Cardiac fibroblast (primary cell): ENCODE data around the gene EVA1A.

Experiments used
- DNase-seq, 2 donors: peaks; one replicate each; pipeline versions ENCODE4 v3.0.0 to v3.0.0-alpha.2; 2010; ENCODE audit warnings: low read depth in 2 of 2
- H3K4me3 ChIP-seq, 2 donors: replicated peaks in 1 of 2; 1 replicate in 1 of 2; 2 replicates in 1 of 2; pipeline ENCODE4 v1.5.1; 2011; ENCODE audit warnings: low read depth in 2 of 2, low read length in 2 of 2, mild to moderate bottlenecking in 2 of 2, moderate library complexity in 1 of 2
- TF ChIP-seq, protein P1 (sequence below): IDR thresholded peaks from one replicate; pipeline ENCODE4 v1.5.1; 2011; ENCODE audit warnings: low read depth, mild to moderate bottlenecking, low read length, inconsistent platforms

EVA1A gene

DNA sequence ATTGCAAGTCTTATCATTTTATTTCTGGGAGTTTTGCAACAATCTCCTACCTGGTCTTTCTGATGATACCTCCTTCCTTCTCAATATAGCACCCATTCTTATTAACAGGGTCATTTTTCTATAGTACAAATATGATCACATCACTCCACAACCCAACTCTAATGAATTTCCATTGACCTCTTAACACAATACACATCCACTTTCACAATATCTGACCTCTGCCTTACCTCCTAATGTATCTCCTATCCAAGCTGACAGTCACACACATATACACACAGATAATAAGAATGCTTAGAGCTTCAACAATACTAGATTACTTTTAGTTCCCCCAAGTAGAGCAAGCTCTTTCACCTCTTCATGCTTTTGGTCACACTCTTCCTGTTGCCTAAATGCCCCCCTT is 40.9 kb downstream of the EVA1A start:
- H3K4me3 ChIP-seq: no peak overlapping the region
- TF ChIP-seq, protein P1, sequence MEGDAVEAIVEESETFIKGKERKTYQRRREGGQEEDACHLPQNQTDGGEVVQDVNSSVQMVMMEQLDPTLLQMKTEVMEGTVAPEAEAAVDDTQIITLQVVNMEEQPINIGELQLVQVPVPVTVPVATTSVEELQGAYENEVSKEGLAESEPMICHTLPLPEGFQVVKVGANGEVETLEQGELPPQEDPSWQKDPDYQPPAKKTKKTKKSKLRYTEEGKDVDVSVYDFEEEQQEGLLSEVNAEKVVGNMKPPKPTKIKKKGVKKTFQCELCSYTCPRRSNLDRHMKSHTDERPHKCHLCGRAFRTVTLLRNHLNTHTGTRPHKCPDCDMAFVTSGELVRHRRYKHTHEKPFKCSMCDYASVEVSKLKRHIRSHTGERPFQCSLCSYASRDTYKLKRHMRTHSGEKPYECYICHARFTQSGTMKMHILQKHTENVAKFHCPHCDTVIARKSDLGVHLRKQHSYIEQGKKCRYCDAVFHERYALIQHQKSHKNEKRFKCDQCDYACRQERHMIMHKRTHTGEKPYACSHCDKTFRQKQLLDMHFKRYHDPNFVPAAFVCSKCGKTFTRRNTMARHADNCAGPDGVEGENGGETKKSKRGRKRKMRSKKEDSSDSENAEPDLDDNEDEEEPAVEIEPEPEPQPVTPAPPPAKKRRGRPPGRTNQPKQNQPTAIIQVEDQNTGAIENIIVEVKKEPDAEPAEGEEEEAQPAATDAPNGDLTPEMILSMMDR: no peak
- DNase-seq: no peak

DNA sequence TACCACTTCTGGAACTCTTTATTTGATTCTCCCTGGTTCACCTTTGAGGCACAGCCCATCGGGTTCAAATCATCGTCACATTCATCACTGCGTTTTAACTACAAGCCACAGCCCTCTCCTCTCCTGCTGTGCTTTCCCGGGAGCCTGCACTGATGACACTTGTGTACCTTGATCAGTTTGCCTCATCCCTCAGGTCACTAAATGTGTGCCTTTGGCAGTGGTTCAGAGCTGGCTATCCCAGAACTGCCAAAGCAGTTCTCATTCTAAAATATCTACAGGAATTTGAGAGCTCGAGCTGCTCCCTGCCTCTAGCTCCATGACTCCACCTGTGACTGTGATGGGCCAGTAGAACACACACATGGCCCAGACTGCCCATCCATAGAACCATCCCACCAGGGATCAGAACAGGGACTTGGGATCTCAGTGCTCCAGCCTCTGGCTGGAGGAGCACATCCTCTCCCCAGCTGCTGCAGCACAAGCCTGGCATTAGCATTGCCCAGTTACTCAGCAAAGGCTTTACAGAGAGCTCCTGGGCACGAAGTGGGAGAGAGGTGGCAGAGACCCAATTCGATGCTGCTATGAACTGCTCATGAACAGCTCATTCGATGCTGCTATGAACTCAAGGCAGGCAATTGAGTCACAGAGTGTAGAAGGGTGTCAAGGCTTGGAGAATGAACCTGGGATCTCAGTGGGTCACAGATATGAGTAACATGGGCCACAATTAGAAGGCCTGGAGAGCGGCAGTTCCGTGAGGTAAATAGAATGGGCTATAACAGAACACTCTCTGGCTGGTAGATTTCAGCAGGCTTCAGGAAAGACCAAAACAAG is 41.9 kb downstream of the EVA1A start:
- DNase-seq: no peak
- H3K4me3 ChIP-seq: no peak overlapping the region
- TF ChIP-seq, protein P1: no peak

DNA sequence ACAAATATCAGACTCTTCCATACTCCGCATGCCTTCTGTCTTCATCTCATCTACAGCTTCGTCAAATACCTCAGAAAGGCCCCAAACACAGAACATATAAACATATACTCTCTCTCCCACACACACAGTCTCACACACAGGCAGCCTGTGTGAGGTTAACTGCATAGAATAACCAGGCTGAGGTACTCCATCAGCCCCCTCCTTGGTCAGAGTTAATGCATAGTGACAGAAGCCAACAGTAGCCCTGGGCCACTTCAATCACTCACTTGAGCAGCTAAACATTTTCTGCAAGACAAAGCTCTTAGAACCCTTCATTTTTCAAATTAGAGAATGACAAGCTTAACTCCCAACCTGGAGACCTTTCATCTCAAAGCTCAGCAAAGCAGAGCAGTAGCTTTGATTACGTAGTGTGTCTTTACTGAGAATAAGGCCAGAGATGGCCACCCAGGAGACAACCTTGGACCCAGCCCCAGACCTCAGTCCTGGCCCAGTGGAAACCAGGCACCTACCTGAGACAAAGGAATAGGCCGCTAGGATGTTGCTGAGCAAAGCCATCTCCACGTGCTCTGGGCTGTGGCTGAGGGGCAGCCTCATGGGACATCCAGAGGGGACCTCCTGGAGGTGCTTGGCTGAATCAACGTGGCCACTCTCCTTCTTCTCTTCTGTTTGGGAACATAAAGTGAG is 43.0 kb downstream of the EVA1A start:
- TF ChIP-seq, protein P1: no peak
- no peak for DNase-seq
- no peak overlapping the region for H3K4me3 ChIP-seq

DNA sequence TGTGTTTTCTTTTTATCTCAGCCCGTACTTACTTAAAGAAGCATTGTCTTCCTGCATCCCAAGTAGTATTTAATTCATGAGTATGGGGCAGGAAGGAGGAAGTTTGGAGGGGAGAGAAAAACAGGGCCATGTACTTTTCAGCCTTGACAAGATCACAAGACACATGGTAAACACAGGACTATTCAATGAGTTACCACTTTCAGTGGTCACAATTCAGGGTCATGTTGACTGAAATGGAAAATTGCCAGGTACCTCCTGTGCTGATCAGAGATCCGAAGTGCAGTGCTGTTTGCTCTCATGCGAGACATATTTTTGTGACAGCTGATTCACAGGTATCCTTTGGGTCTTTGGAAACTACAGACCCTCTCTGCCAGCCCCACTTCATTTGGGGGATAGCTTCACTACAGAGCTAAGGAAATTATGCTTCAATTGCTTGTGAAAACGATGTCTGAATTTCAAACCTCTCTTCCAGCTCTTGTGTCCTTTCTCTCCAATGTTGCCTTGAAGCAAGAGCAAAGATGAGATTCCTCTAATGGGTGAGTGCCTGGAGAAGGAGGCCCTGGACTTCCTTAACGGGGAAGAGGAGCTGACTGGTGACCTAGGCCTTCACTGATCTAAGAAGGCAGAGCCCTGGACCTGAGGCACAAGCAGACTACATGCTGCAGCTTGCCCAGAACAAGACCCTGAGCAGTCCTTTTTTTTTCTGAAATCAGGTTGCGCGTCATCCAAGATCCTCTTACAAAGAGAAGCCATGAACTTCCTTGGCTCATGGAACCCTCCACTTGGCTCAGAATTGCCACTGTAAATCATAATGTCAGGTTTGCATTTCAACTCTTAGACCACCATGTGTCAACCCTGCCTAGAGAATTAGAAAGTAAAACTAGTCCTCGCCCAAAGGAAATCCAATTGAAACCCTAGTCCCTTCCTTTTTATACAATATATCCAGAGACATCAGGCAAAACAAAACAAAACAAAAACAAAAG is 44.1 kb downstream of the EVA1A start:
- TF ChIP-seq, protein P1: no peak
- DNase-seq: no peak
- H3K4me3 ChIP-seq: no peak overlapping the region

DNA sequence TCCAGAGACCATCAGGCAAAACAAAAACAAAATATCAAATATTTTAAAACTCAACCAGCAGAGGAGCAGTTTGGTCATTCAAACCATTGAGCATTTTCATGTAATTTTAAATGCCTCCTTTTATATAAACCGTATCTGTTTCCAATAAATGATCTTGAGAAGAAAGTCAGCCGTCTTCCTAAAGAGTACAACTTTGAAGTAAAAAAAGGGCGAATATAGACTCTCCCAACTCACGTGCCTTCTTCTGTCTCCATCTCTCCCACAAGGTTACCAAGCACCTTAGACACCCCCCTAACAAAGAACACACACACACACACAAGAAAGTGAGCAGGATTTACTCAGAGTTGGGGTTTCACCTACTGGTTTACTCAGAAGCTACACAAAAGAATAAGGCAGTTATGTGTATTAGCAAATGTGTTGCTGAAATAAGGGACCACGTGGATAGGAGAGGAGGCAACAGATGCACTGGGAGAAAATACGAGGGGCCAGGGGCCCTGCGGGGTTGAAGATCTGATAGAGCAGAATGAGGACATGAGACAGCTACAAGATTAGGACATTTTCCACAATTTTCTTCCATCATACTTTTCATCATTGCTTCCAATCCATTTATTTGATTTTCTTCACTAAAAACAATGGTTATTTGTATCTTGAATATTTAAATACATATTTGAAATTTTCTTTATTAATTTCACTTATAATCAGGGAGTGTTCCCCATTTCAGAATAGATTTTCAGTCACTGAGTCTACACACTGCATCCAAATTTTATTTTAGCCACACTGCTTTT is 45.0 kb downstream of the EVA1A start:
- TF ChIP-seq, protein P1: no peak
- no peak overlapping the region for H3K4me3 ChIP-seq
- DNase-seq: no peak
